Right atrium auricular region (tissue), 2 donors: ENCODE measurements around the gene APOLD1. TPM values are rescaled to one million over a fixed set of nuclear protein-coding genes. Genes with fewer than 3 reads are reported as not detected.

Source experiments
- DNase-seq: peaks from one replicate; pipeline ENCODE4 v3.0.0-alpha.2; 2019; ENCODE audit warnings: low spot score
- H3K27ac ChIP-seq, 2 donors: fragments of 200-600 bp; sonication (generic); 1 replicate in 1 of 2; 2 replicates in 1 of 2; pipeline ENCODE4 v1.5.1; 2016 to 2019
- H3K27me3 ChIP-seq, 2 donors: fragments of 200-600 bp; sonication (generic); one replicate each; pipeline versions ENCODE4 v1.5.1 to v1.6.0; 2017 to 2019
- H3K36me3 ChIP-seq: fragments of 200-600 bp; sonication (generic); one replicate; pipeline ENCODE4 v1.5.1; 2016
- H3K4me1 ChIP-seq, 2 donors: fragments of 200-600 bp; sonication (generic); one replicate each; pipeline versions ENCODE4 v1.5.1 to v1.6.0; 2017 to 2019
- H3K4me3 ChIP-seq, 2 donors: fragments of 200-600 bp; sonication (generic); 1 replicate in 1 of 2; 2 replicates in 1 of 2; pipeline ENCODE4 v1.5.1; 2017 to 2019; ENCODE audit warnings: mild to moderate bottlenecking in 1 of 2, moderate library complexity in 1 of 2
- H3K9me3 ChIP-seq, 2 donors: fragments of 200-600 bp; sonication (generic); one replicate each; pipeline ENCODE4 v1.5.1; 2019
- total RNA-seq, 2 donors: library from RNA; depleted of rRNA; stranded (reverse); fragments of >200 nt; gene quantifications; one replicate each; pipeline ENCODE4 v1.1.0, GENCODE V29; 2016
- TF ChIP-seq, protein P1 (sequence below), 2 donors: fragments of 200-600 bp; sonication (generic); IDR thresholded peaks; one replicate each; pipeline ENCODE4 v1.5.1; 2019; ENCODE audit warnings: antibody characterized with exemption in 2 of 2

The APOLD1 gene
- total RNA-seq, 2 donors from 2014 or later: 49.9 to 70.2 TPM

DNA sequence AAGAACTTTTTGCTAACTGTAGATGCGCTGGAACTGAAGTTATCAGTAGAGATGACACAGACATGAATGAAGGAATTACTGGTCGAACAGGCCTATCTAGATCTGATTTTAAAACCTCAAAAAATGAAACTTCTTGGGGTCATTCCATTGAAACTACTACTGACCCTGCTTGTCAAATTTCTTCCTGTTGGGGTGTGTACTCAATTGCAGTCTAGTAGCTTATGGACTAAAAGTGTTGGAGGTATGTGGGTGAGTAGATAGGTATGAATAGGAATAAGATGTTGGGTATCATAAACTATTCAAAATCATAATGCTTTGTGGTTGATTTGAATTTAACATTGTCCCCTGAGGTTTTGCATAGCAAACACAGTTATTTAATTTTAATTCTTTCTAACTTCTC is 9.2 kb downstream of the APOLD1 start:
- no peak overlapping the region for H3K27ac ChIP-seq
- H3K4me1 ChIP-seq: peaks cover 0 to 16% of the 10 kb centered on the region in 2 donors
- H3K36me3 ChIP-seq: no peaks in the 10 kb centered on the region
- TF ChIP-seq, protein P1, sequence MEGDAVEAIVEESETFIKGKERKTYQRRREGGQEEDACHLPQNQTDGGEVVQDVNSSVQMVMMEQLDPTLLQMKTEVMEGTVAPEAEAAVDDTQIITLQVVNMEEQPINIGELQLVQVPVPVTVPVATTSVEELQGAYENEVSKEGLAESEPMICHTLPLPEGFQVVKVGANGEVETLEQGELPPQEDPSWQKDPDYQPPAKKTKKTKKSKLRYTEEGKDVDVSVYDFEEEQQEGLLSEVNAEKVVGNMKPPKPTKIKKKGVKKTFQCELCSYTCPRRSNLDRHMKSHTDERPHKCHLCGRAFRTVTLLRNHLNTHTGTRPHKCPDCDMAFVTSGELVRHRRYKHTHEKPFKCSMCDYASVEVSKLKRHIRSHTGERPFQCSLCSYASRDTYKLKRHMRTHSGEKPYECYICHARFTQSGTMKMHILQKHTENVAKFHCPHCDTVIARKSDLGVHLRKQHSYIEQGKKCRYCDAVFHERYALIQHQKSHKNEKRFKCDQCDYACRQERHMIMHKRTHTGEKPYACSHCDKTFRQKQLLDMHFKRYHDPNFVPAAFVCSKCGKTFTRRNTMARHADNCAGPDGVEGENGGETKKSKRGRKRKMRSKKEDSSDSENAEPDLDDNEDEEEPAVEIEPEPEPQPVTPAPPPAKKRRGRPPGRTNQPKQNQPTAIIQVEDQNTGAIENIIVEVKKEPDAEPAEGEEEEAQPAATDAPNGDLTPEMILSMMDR (IDR thresholded peaks at IDR 0.05): no peak
- no peak for DNase-seq
- no peaks in the 10 kb centered on the region for H3K9me3 ChIP-seq
- no peak overlapping the region for H3K4me3 ChIP-seq
- H3K27me3 ChIP-seq: no peaks in the 10 kb centered on the region

DNA sequence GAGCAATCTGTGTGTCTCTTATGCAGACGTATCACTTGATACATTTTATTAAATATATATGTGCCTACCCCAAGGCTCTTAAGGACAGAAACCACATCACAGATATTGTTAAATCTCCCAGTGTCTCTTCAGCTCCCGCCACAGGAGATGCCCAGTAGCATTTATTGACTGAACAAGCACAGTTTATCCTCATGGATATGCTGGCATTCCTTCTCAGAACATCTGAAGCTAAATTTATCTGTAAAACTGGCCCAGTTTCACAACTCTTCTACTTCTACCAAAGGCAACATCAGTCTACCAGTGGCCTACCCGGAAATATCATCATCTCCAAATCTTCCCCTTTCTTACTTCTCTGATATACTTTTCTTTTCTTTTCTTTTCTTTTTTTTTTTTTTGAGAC is 10.7 kb downstream of the APOLD1 start:
- no peak for DNase-seq
- Histone ChIP-seq H3K9me3 (no peaks in the 10 kb centered on the region), H3K27ac (no peak overlapping the region), H3K27me3 (no peaks in the 10 kb centered on the region), H3K36me3 (no peaks in the 10 kb centered on the region), H3K4me3 (no peak overlapping the region), H3K4me1 (peaks cover 0 to 15% of the 10 kb centered on the region in 2 donors)
- TF ChIP-seq, protein P1 (IDR thresholded peaks at IDR 0.05): no peak

DNA sequence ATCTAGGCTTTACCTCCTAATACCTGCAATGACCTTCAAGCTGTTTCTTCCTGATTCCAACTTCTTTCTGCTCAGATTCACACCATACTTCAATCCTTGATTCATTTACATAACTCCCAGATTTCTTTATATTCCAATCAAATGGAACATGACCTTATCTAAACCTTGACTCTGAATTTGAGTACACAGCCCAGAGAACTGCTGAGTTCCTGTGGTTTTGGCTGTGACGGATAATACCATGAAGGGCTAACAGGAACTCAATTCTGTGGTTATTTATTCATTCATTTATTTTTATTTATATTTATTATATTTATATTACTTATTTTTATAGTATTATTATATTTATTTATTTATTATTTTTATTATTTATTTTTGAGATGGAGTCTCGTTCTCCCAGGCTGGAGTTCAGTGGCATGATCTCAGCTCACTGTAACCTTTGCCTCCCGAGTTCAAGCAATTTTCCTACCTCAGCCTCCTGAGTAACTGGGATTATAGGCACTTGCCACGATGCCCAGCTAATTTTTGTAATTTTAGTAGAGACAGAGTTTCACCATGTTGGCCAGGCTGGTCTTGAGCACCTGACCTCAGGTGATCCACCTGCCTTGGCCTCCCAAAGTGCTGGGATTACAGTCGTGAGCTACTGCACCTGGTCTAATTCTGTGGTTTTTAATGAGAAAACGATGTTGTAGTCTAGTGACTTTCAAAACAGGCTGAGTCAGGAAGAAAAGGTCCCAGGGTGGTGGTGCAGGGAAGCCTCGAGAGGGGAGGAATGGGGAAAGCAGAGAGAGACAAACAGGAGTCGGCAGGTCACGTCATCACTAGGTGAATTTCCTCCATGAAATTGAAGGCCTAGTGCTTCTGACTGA is 11.7 kb downstream of the APOLD1 start:
- no peak overlapping the region for H3K27ac ChIP-seq
- H3K4me3 ChIP-seq: no peak overlapping the region
- peaks cover 0 to 5% of the 10 kb centered on the region in 2 donors for H3K4me1 ChIP-seq
- DNase-seq: no peak
- no peaks in the 10 kb centered on the region for H3K9me3 ChIP-seq
- H3K27me3 ChIP-seq: no peaks in the 10 kb centered on the region
- no peaks in the 10 kb centered on the region for H3K36me3 ChIP-seq
- TF ChIP-seq, protein P1 (IDR thresholded peaks at IDR 0.05): no peak

DNA sequence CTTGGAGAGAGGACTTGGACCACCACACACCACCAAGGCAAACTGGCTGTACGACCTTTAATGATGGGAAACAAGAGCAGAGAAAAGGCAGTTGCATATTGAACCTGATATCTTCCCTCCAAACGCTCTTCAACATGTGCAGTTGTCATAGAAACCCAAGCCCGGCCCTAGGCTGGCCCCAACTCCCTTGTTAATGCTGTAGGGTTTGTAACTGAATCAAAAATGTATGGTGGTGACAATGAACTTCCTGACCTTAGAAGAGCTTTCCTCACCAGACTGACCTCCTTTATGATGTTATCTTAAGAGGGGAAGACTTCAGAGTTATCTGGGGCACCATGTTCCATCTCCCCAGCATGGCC is 12.3 kb downstream of the APOLD1 start:
- Histone ChIP-seq H3K9me3 (no peaks in the 10 kb centered on the region), H3K4me3 (no peak overlapping the region), H3K27ac (no peak overlapping the region), H3K27me3 (no peaks in the 10 kb centered on the region), H3K36me3 (no peaks in the 10 kb centered on the region), H3K4me1 (peaks cover 0 to under 1% of the 10 kb centered on the region in 2 donors)
- TF ChIP-seq, protein P1 (IDR thresholded peaks at IDR 0.05): no peak
- no peak for DNase-seq

DNA sequence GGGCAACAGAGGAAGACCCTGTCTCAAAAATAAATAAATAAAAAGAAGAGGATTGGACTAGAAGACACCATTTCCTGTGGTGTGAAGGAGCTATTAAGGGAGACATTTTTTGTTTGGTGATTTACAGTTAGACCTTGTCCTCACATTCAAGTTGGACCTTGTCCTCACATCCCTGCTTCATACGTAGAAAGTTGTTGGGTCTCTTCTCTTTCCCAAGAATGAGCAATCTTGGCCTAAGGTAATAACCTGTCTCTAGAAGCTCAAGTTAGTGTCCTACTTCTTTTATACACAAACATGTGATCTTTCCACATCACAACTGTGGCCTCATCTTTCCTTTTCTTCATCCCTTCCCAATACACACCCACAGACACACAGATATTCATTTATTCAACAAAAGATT is 13.0 kb downstream of the APOLD1 start:
- H3K27me3 ChIP-seq: no peaks in the 10 kb centered on the region
- H3K27ac ChIP-seq: no peak overlapping the region
- no peak overlapping the region for H3K4me3 ChIP-seq
- TF ChIP-seq, protein P1 (IDR thresholded peaks at IDR 0.05): no peak
- no peaks in the 10 kb centered on the region for H3K36me3 ChIP-seq
- no peak for DNase-seq
- no peaks in the 10 kb centered on the region for H3K9me3 ChIP-seq
- peaks cover 0 to 7% of the 10 kb centered on the region in 2 donors for H3K4me1 ChIP-seq
